Left ventricle myocardium inferior (tissue), 1 donor: ENCODE results near the gene AACS. TPM values are rescaled to one million over a fixed set of nuclear protein-coding genes. Genes with fewer than 3 reads are reported as not detected.

Experiments used
- DNase-seq: peaks from one replicate; pipeline ENCODE4 v3.0.0-alpha.2; 2020
- H3K27ac ChIP-seq: fragments of 200-600 bp; replicated peaks from 2 replicates; pipeline ENCODE4 v1.8.0; 2021
- H3K27me3 ChIP-seq: fragments of 200-600 bp; 2 replicates; pipeline ENCODE4 v1.8.0; 2021; ENCODE audit warnings: low read depth
- H3K36me3 ChIP-seq: fragments of 200-600 bp; 2 replicates; pipeline ENCODE4 v1.8.0; 2021
- H3K4me1 ChIP-seq: fragments of 200-600 bp; 2 replicates; pipeline ENCODE4 v1.8.0; 2021
- H3K4me3 ChIP-seq: fragments of 200-600 bp; 2 replicates; pipeline ENCODE4 v1.8.0; 2021; ENCODE audit warnings: mild to moderate bottlenecking, moderate library complexity
- H3K9me3 ChIP-seq: fragments of 200-600 bp; replicated peaks from 2 replicates; pipeline ENCODE4 v1.8.0; 2021
- intact Hi-C: fragments of 100-400 bp; cut with micrococcal nuclease; formaldehyde crosslinking; loops from one replicate; pipeline ENCODE4 v1.11.0; 2022
- total RNA-seq: library from RNA; stranded (reverse); fragmentation: NEBNext Ultra II Directional; extraction: Animal tissue kit (Norgen Biotek cat#: 25700); gene quantifications from one replicate; pipeline ENCODE4 v1.2.1, GENCODE V29; 2021
- TF ChIP-seq, protein P1 (sequence below): fragments of 200-600 bp; IDR thresholded peaks from 2 replicates; pipeline ENCODE4 v1.8.0; 2021; ENCODE audit warnings: antibody characterized with exemption, mild to moderate bottlenecking, borderline replicate concordance
- donor health status: DM: no; HTN: yes; CAD: no; lungs with severe emphysema.

The AACS gene
- total RNA-seq, 1 donor from 2014 or later, result 11.5 TPM

DNA sequence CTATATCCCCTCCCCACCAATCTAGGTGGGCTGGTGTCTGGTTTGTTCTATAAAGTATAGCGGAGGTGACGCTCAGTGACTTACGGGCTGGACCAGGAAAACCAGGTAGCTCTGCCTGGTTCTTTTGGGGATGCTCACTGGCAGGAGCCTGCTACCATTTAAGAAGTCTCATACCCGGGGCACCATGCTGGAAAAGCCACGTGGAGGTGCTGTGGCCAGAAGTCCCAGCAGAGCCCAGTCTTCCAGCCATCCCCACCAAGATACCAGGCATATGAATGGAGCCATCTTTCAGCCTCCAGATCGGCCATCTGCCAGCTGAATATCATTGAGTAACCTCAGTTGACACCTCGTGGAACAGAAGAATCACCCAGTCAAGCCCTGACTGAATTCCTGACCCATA, 87.2 kb downstream of the AACS start:
- no peak for DNase-seq
- Histone ChIP-seq H3K27me3 (no peaks in the 10 kb centered on the region), H3K4me1 (peaks cover 13% of the 10 kb centered on the region), H3K9me3 (peaks cover 4% of the 10 kb centered on the region), H3K27ac (no peak overlapping the region), H3K36me3 (no peaks in the 10 kb centered on the region), H3K4me3 (no peak overlapping the region)
- TF ChIP-seq, protein P1, sequence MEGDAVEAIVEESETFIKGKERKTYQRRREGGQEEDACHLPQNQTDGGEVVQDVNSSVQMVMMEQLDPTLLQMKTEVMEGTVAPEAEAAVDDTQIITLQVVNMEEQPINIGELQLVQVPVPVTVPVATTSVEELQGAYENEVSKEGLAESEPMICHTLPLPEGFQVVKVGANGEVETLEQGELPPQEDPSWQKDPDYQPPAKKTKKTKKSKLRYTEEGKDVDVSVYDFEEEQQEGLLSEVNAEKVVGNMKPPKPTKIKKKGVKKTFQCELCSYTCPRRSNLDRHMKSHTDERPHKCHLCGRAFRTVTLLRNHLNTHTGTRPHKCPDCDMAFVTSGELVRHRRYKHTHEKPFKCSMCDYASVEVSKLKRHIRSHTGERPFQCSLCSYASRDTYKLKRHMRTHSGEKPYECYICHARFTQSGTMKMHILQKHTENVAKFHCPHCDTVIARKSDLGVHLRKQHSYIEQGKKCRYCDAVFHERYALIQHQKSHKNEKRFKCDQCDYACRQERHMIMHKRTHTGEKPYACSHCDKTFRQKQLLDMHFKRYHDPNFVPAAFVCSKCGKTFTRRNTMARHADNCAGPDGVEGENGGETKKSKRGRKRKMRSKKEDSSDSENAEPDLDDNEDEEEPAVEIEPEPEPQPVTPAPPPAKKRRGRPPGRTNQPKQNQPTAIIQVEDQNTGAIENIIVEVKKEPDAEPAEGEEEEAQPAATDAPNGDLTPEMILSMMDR, result no peak
- intact Hi-C loops, result no loop called here

DNA sequence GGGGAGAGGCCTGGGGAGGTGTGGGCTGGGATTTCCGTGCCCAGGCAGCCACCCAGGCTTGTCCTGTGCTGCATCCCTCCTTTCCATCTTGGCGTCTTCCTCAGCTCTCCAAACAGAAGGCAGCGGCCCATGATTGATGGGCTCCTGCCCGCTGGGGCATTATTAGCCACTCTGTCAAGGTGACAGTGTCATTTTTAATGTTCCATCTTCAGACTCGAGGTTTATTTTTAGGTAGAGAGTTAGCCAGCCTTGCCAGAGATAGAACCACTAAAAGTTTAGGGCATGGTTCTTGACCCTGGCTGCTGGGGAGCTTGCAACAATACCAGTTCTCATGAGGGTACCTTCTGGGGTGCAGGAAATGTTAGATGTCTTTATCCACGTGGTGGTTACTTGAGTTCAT, 90.1 kb downstream of the AACS start:
- no peak for DNase-seq
- peak overlapping the region; percentile 55 for H3K27ac ChIP-seq
- peaks cover 13% of the 10 kb centered on the region for H3K4me1 ChIP-seq
- H3K36me3 ChIP-seq, result no peaks in the 10 kb centered on the region
- H3K4me3 ChIP-seq, result no peak overlapping the region
- no peaks in the 10 kb centered on the region for H3K27me3 ChIP-seq
- TF ChIP-seq, protein P1, result no peak
- intact Hi-C loops, result no loop called here
- peaks cover 4% of the 10 kb centered on the region for H3K9me3 ChIP-seq

DNA sequence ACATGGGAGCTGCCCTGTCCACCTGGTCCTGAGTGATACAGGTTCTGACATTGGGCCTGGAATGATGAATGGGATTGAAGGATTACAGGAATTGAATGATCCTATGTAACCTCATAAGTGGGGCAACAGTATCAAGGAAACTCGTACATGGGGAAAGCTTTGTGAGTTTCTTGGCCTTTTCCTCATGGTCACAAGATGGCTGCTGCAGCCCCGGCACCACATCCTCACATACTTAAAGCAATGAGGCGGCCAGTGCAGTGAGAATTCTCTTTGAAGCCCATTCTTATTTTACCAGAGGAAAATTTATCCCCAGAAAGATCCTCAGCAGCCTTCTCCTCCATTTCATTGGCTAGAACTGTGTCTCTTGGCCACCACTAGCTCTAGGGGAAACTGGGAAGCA, 91.9 kb downstream of the AACS start:
- Histone ChIP-seq H3K9me3 (peaks cover 4% of the 10 kb centered on the region), H3K4me1 (peaks cover 13% of the 10 kb centered on the region), H3K36me3 (no peaks in the 10 kb centered on the region), H3K27me3 (no peaks in the 10 kb centered on the region), H3K4me3 (no peak overlapping the region), H3K27ac (no peak overlapping the region)
- intact Hi-C loops, result no loop called here
- TF ChIP-seq, protein P1, result no peak
- DNase-seq, result no peak

GRCh38 chr12:125159702-125160101, 94.5 kb downstream of the AACS start:
- peaks cover 4% of the 10 kb centered on the region for H3K9me3 ChIP-seq
- TF ChIP-seq, protein P1, result no peak
- peaks cover 10% of the 10 kb centered on the region for H3K4me1 ChIP-seq
- intact Hi-C loops, result no loop called here
- no peak overlapping the region for H3K4me3 ChIP-seq
- no peak for DNase-seq
- no peaks in the 10 kb centered on the region for H3K36me3 ChIP-seq
- no peaks in the 10 kb centered on the region for H3K27me3 ChIP-seq
- no peak overlapping the region for H3K27ac ChIP-seq

DNA sequence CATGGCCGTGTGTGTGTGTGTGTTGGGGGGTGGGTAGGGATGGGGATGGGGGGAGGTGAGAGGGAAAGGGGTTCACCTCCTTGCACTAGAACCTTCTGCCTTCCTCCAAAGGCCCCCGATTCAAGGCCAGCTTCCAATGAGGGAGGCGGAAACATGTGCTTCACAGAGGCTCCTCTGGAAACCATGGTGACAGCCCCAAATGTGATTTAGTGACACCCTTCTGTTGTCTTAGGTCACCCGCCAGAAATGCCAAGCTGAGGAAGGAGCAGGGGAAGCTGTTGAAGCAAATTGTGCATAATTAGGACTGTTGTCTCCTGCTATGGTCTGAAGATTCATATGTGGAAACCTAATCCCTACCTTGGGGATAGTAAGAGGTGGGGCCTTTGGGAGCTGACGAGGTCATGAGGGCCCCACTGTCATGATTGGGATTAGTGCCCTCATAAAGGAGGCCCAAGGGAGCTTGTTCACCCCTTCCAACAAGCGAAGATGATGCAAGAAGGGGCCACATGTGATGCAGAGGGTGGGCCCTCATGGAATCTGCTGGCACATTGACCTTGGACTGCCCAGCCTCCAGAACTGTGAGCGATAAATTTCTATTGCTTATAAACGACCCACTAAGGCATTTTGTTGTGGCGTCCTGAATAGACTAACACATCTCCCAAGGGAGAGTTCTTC, 95.2 kb downstream of the AACS start:
- Histone ChIP-seq H3K27me3 (no peaks in the 10 kb centered on the region), H3K4me3 (no peak overlapping the region), H3K4me1 (peaks cover 4% of the 10 kb centered on the region), H3K27ac (no peak overlapping the region), H3K36me3 (no peaks in the 10 kb centered on the region), H3K9me3 (peaks cover 4% of the 10 kb centered on the region)
- DNase-seq, result no peak
- TF ChIP-seq, protein P1, result no peak
- intact Hi-C loops, result no loop called here
